Activated CD4-positive, alpha-beta T cell treated with anti-CD3 and anti-CD28 coated beads for 1 hour (primary cell): Measurements from ENCODE around the gene LCE2B.
"Not testable (repeated sequence)": the region's sequence is repeated elsewhere in the genome, so short reads cannot be mapped to it uniquely, and the experiment has no call there.

Experiments used
- DNase-seq: peaks from one replicate; pipeline ENCODE4 v3.0.0-alpha.2; 2020

Gene LCE2B

DNA sequence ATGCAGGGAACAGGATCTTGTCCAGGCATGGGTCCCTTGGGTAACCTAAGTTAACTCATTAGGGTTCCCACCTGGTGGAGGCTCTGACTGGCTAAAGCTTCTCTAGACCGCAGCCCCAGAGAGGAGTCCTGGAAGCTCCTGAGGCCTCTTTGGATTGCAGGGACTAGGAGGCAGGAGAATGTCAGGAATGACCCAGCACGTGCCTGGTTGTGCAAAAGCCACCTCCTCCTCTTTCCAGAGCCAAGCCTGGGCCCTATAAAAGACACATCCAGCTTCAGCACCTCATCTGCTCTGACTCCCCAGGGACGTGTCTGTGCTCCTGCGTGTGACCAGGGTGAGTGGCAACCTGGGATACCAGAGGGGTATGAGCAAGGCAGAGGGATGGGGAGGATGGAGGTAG, at the start of gene LCE2B:
LCE2B (plus strand) TSS at position 301 of the 400 bp plus-strand sequence. CDS start 721 bp downstream, outside the sequence.
- not testable (repeated sequence) for DNase-seq

DNA sequence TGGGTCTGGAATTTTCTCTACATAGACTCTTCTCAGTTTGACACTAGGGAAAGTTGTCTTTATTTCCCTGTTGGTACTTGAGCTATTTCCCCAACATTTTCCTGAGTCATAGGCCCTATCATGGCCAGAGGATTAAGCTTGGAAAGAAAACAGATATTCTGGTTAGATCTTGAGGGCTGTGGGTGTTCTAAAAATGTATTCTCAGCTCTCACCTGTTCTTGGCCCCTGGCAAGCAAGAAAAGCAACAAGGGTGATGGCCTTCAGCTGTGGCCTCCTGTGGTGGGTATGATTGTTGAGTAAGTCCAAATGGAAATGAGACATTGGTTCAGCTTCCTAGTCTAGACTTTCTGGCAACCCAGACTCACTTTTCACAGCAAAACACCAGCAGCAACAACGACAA, 45.6 kb upstream of the LCE2B start:
- no peak for DNase-seq

GRCh38 chr1:152643945-152644344, 42.0 kb upstream of the LCE2B start:
- no peak for DNase-seq

- DNase-seq, result no peak
These were observed 40.8 kb upstream of the LCE2B start for GRCh38 chr1:152645146-152645545.

DNA sequence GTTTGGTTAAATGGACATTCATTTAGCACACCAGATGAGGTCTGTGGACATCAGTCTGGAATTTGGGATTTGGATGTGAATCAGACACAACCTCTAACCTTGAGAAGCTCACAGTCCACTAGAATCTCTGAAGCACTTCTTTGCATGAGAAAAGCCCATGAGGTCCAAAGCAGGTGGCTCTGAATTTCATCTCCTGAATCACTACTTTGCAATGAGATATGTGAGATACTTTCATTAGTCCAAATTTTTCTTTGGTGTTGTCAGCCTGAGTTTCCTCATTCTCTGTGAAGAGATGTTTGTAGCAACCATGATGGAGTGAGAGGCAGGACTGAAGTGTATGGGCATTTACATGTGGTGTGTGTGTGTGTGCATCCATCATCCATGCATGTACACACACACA, 39.3 kb upstream of the LCE2B start:
- DNase-seq, result no peak

DNA sequence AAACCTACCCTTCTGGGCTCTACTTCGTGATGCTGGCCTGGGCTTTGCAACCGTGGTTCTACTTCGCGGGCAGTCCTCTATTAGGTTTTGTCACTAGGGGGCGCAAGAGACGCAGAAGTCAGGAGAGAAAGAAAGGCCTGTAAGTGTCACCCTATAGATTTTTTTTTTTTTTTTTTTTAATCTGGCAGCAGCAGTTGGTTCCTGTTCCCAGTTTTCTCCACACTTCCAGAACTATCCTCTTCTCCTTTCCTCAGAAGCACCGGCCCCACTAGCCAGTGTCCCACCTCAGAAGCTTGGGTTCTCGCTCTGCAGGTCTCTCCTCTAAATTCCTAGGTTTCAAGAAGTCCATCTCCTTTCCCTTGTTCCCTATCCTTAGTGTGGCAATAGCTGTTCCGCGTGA, 31.8 kb upstream of the LCE2B start:
- no peak for DNase-seq

DNA sequence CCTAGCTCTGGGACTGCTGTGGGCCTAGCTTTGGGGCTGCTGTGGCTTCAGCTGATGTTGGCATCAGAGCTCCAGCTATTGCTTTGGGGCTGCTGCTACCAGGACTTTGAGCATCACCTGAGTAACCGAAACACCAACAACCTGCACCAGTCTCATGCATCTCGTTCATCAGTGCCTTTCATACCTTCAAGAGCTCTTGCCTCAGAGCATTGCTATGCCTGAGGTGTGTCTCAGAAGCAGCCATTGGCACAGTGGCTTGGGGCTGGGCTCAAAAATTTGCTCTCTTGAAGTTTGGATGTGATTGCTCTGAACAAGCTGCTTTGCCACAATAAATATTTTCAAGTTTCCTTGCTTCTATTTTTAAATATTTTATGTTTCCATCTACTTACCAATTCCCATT, 29.5 kb upstream of the LCE2B start:
- no peak for DNase-seq

DNA sequence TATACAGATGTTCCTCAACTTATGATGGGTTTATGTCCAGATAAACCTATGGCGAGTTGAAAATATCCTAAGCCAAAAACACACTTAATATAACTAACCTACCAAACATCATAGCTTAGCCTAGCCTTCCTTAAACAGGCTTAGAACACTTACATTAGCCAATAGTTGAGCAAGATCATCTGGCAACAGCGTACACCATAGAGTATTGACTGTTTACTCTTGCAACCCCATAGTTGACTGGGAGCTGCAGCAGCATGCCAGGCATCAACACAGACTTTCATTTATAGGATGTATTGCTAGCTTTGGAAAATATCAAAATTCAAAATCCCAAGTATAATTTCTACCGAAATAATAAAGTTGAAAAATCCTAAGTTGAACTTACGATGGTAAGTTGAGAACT, 28.2 kb upstream of the LCE2B start:
- no peak for DNase-seq

DNA sequence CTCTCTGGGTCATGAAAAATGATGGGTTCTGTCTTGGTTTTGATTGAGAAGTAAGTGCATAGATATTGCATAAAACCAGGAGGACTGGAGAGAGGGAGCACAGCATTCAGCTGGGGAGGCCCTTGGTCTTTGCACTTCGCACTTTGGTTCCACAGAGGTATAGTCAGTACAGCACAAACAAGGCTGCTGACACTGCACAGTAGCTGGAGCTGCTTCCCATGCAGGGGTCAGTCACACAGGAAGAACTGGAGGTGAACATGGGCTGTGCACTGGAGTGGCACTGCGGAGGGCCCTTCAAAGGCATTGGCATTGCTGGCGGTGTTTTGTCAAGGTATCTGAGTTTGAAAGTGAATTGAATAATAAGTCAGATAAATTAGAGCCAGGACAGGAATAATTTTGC, 27.3 kb upstream of the LCE2B start:
- no peak for DNase-seq

DNA sequence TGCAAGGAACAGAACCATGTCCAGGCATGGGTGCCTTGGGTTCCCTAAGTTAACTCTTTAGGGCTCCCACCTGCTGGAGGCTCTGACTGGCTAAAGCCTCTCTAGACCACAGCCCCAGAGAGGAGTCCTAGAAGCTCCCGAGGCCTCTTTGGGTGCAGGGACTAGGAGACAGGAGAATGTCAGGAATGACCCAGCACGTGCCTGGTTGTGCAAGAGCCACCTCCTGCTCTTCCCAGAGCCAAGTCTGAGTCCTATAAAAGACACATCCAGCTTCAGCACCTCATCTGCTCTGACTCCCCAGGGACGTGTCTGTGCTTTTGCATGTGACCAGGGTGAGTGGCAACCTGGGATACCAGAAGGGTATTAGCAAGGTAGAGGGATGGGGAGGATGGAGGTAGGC, 22.8 kb upstream of the LCE2B start, which contains the start of gene LCE2D:
LCE2D (plus strand) TSS at position 283 of the 400 bp plus-strand sequence. CDS start 726 bp downstream, outside the sequence.
- no peak for DNase-seq

GRCh38 chr1:152666171-152666570, 19.8 kb upstream of the LCE2B start:
- not testable (repeated sequence) for DNase-seq

DNA sequence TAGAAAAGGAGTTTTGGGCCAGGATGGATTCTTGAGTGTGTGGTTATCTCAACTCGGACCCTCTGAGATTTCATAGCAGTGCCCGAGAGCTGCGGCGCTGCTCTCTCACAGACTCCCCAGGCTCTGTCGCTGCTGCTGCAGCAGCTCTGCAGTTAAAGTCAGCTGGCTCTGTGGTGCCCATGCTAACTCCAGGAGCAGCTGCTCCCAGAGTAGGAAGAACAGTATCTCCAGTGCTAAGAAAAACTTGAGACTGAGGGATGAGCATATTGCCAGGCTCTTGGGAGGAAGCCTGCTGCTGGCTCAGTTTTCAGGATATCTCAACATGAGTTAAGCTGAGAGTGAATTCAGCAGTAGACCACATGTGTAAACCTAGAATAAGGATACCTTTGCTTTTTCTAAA, 18.3 kb upstream of the LCE2B start:
- DNase-seq, result no peak

- DNase-seq, result no peak
These were observed 12.9 kb upstream of the LCE2B start for GRCh38 chr1:152673016-152673415.

DNA sequence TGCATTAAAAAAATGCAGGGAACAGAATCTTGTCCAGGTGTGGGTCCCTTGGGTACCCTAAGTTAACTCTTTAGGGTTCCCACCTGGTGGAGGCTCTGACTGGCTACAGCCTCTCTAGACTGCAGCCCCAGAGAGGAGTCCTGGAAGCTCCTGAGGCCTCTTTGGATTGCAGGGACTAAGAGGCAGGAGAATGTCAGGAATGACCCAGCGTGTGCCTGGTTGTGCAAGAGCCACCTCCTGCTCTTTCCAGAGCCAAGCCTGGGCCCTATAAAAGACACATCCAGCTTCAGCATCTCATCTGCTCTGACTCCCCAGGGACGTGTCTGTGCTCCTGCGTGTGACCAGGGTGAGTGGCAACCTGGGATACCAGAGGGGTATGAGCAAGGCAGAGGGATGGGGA, 10.9 kb upstream of the LCE2B start, which contains the start of gene LCE2C:
LCE2C (plus strand) TSS at position 297 of the 400 bp plus-strand sequence. CDS start 737 bp downstream, outside the sequence.
- not testable (repeated sequence) for DNase-seq

- DNase-seq, result no peak
These were observed 6.5 kb upstream of the LCE2B start for GRCh38 chr1:152679459-152679858.

- no peak for DNase-seq
These were observed 4.3 kb upstream of the LCE2B start for GRCh38 chr1:152681616-152682015.

GRCh38 chr1:152683846-152684245, 2.1 kb upstream of the LCE2B start:
- no peak for DNase-seq

- no peak for DNase-seq
These were observed 12.0 kb downstream of the LCE2B start, which contains the start of gene LCE2A for GRCh38 chr1:152697701-152698600. TSS of gene LCE2A (plus strand) at chr1:152698345. CDS start at chr1:152698902, 557 bp downstream.

- no peak for DNase-seq
These were observed 13.8 kb downstream of the LCE2B start for GRCh38 chr1:152699746-152700145.

DNA sequence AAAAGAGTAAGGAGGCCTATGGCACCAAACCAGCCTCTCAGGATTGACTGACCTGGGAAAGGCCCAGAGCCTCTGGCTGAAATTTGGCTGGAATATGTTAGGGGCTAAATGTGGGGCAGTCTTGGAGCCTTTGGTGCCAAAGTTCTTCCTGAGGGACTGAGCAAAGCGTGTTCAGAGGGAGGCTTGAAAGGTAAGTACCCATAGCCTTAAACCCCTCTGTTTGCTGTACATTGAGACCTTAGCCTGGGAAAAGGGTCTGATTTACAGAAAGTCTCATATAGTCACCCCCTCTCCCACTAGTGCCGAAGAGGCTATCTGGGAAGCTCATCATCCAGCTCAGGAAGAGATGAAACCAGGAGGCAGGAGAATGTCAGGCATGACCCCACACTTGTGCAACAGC, 21.9 kb downstream of the LCE2B start, which contains the start of gene LCE4A:
LCE4A (plus strand) TSS at position 301 of the 400 bp plus-strand sequence. CDS start 916 bp downstream, outside the sequence.
- DNase-seq, result no peak

DNA sequence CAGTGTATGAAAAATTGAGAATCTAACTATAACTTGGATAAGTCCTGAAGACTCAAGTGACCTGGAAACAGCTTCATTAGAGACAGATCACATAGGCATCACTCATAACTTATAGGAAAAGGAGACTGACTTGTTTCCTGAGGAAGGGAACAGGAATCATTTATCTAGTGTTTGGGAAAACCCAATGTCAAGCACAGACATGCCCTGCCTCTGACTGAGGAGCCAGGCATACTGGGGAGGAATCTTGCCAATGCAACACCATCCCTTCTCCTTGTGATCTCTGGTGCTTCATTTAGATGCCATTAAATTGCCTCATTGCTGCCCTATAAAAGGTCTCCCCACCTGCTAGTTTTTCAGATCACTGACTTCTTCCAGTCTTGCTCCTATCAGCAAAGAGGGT, 32.3 kb downstream of the LCE2B start:
- no peak for DNase-seq

DNA sequence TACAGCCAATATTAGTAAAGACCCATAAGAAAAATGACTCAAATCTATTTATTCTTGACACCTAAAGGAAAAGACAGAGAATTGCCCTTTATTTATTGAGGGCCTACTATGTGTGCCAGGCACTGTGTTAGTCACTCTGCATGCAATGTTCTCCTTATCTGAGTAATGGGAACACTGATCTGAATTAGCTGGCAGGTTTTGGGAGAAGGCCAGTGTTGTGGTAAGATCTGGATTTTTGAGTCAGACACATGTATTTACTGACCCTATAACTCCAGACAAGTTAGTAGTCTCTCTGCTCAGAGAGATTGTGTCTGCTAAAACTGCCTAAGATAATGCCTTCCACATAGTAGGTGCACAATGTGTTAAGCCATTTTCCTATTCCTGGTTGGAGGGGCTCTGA, 39.3 kb downstream of the LCE2B start:
- no peak for DNase-seq

GRCh38 chr1:152728986-152729385, 43.1 kb downstream of the LCE2B start:
- DNase-seq, result no peak

DNA sequence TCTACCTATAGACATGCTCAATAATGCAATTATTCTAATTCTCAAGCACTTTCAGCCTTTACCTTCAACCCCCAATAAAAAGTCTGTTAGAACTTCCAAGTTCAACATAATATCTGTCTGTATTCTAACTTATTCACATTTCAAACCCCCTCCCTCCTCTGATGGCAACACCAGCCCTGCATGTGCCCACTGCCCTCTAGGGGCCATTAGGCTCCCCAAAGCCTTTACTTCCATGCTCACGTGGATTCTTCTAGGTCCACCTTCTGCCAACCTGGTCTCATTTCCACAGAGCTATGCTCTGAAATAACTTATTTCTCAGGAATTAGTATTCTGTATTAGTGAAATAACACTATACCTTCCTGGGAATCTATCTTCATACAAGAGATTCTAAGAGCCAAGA, 49.7 kb downstream of the LCE2B start:
- DNase-seq, result no peak
